GM21447 (cell line): ENCODE data around the gene ATP6V1G2.
A peak's percentile ranks its signal among the peaks of the same experiment; 100 is the strongest.

Experiments used
- ATAC-seq: cut with Tn5 transposase; IDR thresholded peaks from one replicate; pipeline ENCODE4 v1.9.1; 2021; ENCODE audit not compliant: unreplicated experiment

Gene ATP6V1G2

DNA sequence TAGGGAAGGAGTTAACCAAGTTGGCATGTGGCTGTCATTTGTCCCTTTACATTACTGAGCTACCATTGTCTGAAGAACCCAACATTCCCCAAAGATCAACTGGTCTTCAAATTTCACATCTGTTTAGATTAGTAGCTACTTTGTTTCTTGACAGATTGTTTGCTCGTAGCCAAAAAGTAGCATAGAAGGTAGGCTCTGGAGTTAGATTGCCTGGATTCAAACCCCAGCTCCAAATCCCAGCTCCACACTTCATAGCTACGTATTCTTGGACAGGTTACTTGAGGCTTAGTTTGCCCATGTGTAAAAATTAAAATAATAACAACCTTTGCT is 2.1 kb upstream of the ATP6V1G2 start:
- no peak for ATAC-seq

DNA sequence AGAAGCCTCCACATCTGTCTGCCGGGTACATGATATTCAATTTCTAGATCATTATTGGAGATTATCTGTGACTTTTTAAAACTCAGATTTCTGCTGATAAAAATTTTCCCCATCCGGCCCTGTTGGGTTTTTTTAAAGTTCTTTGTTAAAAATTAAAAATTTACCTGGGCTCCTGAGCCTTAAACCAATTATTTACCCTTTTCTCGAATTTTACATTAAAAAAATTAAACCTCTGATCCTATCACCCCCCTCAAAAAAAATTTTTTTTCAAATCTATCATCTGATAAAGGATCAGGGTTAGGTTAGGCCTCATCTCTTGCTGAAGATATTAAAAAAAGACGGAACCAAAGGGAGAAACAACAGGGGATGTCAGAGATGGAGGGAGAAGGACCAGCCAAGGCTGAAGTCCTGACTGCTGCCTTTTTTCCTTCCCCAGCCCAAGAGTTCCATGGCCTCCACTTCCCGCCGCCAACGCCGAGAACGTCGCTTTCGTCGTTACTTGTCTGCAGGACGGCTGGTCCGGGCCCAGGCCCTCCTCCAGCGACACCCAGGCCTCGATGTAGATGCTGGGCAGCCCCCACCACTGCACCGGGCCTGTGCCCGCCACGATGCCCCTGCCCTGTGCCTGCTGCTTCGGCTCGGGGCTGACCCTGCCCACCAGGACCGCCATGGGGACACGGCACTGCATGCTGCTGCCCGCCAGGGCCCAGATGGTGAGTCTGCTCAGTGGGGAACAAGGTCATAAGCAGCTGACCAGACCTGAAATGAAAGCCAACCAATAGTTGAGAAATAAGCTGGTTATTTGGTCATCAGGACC is 1.5 kb upstream of the ATP6V1G2 start:
- ATAC-seq = no peak

DNA sequence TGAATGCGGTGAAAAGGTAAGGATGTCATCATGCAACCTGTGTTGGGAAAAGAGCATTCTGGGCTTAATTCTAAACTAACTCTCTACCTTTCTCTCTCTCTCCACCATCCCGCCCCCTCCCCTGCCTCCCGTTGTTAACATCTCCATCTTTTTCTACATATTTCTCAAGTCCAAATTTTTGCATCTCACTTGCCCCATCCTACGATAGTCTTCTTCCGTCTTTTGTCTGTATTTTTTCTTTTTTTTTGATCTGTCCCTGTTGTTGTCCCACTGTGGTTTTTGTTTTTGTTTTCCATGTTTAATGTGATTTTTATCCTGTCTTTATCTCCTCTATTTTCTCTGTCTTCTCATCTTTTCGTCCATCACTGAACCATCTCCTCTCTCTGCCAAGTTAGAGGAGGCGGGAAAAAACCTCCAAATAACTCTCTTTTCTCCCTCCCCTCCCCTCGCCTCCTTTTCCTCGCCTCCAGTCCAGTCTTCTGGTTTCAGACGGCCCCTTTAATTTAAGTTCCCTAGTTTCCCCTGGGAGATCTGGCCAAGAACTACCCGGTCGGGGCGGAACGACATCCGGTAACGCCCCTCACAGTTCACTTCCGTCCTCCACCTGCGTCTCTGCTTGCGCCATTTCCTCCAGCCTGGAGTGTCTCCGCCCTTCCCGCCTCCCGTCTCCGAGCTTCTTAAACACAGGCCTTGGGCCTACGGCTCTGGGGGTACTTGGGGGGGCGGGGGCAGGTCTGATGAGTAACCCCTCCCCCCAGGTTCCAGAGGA is 734 bp upstream of the ATP6V1G2 start, which contains the start of gene NFKBIL1:
TSS of gene NFKBIL1 (plus strand) at position 651 of the 769 bp plus-strand sequence. CDS start at position 738, 87 bp downstream.
- peak; percentile 65 for ATAC-seq

DNA sequence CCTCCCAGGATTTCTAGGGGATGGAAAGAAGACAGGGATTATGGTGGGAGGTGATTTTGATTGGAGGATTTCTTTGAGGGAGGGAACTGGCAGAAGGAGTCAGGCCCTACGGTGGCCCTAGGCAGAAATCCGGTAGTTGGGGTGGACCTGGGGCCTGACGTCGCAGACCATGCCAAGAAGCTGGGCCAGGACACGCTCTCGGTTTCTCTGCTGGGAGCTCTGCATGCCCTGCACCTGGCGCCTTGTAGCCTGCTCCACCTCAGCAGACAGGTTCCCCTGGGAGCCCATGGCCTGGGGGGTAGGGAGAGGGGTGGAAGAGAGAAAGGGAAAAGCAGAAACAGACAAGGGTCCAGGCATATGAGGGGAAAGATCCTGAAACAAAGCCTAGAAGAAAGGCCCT is 1.1 kb downstream of the ATP6V1G2 start:
- no peak for ATAC-seq

DNA sequence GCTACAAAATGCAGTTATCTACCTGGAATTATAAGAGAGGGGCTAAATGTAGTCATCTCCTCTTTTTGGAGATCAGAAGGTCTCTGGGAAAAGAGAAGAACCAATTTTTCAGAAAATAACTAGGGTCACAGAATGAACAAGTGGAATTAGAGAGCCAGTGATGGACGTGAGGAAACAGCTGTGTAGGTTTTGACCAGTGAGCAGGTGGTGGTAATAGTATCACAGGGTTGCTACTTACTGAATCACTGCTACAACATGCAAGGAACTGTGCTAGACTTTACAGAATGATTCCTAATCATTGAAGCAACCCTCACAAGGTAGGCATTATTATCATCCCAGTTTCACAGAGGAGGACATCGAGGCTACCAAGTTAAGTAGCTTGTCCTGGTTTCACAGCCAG is 1.7 kb downstream of the ATP6V1G2 start:
- no peak for ATAC-seq

DNA sequence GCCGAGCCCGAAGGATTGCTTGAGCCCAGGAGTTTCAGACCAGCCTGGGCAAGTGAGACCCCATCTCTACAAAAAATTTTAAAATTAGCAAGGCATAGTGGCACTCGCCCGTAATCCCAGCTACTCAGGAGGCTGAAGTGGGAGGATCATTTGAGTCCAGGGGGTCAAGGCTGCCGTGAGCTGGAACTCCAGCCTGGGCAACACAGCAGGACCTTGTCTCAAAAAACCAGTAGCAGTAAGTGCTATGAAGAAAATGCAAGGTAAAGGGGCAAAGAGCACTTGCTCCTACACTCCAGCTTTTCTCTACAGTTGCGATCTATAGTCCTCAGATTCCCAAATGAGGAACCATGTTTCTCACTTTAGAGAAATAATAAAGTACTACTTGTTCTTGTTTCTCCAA is 2.8 kb downstream of the ATP6V1G2 start:
- no peak for ATAC-seq

DNA sequence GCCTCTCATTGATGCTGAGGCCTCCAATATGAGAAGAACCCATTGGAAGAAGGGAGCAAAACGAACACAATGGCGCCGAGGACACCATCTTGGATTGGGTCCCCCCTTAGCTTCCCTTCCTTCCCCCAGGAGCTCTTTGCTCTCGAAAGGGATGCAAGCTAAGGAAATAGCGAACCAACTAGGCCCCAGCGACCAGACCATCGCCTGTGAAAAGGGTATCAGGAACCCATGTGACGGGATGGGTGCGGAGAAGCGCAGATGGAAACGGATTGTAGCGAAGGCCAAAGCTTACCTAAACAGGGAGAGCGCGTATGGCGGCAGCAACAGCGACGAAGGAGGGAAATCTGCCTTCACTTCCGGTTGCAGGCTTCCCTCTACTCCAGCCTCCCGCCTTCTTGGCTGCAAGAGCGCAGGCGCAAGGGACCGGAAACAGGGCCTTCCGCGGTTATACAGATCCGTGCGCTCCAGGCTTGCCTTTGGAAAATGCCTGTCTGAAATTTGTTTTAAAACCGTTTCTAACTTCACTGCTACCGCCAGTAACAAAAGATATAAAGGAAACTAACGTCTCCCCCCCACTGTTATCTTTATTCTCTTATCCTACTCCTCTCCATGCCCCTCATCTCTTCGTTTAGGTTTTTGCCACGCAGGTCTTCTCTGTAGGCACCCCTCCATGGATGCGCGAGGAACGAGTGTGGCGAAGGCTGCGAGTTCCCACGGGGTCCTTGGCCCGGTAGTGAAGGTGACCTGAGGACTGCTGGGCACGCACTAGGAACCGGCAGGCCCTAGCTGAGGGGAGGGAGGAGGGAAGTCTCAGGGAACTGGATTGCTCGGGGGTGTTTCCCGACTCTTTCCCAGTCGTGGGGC is 4.5 kb downstream of the ATP6V1G2 start, which contains the start of gene DDX39B:
TSS of gene DDX39B (minus strand) at position 346 of the 864 bp plus-strand sequence. CDS start 1,471 bp downstream, outside the sequence.
- peak; percentile 67 for ATAC-seq

DNA sequence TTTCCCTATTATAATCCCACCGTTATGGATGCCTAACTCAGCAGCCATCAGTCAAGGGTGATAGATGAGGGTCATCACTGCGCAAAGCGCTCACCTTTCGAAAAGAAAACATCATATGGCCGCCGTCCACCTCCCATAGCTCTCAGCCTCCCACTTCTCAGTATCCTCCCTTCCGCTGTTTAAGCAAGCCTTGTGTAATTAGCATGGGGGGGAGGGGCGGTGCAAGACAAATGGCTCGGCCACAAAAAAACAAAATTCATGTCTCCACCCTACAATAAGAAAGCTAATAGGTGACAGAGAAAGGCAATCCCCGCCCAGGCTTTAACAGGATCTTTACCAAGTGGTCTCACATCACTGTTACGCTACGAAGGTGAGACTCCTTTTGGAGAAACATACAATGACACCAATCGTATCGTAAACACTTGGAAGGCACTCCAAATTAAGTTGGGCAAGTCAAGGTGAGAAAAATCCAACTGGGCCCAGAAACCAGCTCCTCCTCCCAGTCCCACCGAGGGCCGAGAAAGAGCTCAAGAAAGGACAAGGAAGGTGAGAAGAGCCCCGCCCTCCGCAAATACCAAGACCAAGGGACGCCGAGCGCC is 5.2 kb downstream of the ATP6V1G2 start:
- no peak for ATAC-seq

DNA sequence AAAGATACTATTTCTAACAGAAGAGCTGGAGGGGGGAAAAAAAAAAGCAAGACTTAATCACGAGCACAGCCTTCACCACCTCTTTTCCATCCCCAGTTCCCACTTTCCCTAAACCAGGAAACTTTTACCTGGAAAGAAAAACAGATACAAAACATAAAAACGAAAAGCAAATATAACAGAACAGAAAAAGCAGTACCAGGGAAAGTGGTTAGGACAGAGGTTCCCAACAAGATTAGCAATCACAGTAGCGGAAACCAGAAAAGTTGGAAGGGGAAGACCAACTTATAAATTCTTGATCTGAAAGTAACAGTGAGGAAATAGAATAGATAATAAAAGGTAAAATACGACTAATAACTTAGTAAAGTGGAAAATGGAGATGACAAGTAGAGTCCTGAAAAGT is 5.8 kb downstream of the ATP6V1G2 start:
- no peak for ATAC-seq

DNA sequence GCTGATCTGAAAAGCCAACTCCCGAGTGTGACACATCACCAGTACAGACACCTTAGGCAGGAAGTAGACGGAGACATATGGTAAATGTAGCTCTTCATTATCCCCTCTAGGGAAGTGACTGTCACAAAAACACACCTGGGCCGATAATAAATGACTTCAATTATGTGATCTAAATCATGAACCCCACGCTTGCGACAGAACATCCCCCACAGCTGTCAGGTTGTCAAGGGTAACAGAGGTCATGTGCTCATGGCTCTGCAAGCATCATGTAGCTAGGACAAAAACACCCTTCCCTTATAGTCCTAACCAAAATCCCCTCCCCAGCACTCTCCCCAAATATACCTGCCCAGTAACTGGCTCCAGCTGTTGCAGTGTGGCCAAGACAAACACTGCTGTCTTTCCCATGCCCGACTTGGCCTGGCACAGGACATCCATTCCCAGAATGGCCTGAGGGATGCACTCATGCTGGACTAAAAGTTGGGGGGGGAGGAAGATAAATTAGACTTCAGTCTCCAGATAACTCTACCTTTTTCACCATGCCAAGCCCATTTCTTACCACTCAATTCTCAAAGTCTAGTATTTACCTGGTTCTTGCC is 7.5 kb downstream of the ATP6V1G2 start:
- no peak for ATAC-seq

DNA sequence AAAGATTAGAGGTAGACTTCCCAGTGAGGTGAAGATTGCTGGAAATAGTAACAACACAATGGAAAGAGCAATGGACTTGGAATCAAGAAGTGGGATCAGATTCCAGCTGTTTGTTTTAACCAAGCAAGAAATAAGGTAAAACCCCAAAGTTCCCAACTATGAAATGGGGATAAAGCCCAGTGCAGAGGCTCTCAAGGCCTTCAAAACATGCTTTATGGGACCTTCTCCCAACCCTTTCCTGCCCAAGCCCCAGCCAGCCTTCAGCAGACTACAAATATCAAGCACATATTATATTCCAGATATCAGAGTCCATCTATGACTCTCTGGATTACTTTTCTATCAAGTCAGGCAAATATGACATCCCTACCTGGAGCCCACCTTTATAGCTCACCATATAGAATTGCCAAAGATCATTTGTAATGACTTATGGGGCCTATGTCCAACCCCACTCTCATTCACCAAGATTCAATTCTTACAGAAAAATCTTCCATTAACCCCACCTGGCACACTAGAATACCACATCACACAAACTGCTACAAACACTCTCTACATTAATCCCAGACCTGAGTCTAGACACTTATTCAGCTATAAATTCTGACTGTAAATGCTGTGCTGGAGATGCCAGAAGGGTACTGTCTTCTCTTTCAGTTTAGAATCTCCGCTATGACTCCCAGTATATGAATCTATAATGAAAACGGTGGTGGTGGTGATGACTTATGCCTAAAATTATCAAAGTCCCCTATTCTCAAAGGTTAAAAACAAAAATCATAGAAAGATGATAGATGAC is 10.7 kb downstream of the ATP6V1G2 start:
- ATAC-seq = no peak

DNA sequence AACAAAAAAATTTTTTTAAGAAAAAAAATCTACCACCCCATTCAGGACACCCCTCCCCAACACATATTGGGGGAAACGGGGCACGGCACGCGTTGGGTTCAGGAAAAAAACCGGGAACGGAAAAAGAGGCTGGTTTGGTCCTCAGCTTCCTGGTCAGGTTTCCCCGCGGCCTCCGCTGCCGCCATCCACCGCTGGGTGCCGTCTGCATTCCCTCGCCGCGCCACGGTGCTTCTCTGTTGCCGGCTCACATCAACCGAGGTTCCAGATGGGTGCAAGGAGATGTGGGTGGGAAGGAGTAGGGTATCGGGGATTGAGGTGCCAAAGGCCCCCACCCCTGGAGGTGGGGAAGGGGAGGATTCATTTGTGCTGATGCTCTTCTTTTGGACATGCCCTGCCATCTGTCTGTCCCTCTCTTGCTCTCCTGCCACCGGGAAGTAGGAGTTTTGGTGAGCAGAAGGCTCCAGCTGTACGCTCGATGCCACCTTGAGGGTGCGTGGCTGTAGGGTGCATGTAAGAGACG is 11.8 kb downstream of the ATP6V1G2 start:
- ATAC-seq = no peak

DNA sequence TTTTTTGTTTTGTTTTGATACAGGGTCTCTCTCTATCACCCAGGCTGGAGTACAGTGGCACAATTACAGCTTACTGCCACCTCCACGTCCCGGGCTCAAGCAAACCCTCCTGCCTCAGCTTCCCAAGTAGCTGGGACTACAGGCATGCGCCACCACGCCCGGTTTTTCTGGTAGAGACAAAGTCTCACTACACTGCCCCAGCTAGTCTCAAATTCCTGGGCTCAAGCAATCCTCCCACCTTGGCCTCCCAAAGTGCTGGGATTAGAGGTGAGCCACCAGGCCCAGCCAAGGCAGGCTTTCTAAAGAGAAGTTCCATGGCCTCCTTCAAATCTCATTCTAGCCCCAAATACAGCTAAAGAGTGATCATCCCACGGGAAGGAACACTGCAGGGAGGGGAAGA is 12.4 kb downstream of the ATP6V1G2 start:
- no peak for ATAC-seq

DNA sequence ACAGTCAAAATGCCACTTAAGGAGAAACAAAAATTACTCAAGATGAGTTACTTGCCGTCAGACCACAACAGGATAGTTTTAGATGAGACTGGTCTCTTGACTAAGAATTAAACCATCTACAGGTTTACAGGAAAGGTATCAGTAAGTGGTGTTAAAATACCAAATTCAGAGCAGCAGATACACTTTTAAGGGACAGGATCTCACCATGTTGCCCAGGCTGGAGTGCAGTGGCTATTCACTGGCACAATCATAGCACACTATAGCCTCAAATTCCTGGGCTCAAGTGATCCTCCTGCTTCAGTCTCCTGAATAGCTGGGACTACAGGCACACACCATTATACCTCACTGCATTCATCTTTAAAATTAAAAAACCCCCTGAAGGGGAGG is 13.0 kb downstream of the ATP6V1G2 start:
- no peak for ATAC-seq

DNA sequence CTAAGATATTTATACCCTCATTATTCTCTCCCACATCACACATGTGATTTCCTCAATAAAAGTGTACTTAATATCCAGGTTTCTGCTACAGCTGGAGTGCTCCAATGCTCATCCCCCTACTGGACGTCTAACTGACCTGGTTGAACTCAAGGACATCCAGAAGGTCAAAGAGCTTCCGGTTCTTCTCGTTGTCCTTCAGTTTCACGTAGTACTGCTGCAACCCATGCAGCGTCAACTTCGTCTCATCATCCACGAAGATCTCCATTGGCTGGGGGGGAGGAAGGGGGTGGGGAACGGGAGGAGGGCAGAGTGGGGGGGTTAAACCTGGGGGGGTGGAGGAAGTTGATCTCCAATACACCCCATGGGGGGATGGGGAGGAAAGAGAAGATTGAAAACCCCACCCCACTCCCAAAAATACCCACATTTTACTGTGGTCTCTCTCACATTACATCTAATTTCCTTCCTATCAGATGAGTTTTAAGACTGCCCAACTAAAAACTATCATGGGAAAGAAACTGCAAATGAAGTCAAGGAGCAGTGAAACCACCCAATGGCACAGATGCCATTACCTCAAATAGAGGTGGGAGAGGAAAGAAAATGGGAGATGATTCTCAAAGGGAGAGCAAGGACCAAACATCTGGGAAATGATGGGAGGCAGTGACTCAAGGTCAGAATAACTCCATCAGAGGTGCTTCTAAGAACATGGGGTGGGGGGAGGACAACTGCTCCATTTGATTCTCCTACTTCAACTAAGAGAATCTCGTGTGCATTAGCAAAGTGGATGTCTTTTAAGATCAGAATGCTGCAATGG is 13.6 kb downstream of the ATP6V1G2 start:
- ATAC-seq = no peak

DNA sequence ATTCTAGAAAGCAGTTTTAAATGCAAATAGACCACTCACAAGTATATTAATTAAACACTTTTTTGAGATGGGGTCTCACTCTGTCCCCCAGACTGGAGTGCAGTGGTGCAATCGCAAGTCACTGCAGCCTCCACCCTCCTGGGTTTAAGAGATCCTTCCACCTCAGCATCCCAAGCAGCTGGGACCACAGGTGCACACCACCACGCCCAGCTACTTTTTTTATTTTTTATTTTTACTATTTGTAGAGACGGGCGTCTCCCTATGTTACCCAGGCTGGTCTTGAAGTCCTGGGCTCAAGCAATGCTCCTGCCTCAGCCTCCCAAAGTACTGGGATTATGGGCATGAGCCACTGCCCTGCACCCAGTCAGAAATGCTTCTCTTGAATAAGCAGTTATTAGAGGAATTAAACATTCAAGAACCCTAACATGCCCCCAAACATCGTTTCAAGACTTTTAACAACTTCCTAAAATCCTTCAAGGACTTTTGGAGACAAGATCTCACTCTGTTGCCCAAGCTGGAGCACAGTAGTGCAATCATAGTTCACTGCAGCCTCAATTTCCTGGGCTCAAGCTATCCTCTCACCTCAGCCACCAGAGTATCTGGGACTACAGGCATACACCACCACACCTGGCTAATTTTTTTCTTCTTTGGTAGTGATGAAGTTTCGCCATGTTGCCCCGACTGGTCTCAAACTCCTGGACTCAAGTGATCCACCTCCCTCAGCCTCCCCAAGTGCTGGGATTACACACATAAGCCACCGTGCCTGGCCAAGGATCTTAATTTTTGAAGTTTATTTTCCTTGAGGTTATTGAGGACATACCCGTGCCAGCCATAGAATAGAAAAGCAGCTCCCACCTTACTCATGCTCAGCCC is 14.4 kb downstream of the ATP6V1G2 start:
- ATAC-seq = no peak

DNA sequence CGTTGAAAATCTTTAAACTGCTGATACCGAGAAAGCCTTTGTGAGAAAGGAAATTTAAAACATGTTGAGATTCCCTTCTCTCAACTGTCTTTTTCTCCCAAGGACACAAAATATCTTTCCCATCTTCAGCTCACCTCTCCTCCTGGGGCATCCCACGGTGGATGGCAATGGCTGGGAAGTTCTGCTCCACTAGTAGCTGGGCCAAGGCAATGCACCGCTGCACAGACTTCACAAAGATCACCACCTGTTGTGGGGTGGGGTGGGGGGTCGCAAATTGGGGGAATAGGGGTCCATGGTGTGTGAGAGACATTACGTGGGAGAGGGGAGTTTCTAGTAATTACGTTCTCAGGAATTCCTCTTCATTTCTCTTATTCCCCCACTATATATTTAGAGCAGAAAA is 15.2 kb downstream of the ATP6V1G2 start:
- no peak for ATAC-seq

DNA sequence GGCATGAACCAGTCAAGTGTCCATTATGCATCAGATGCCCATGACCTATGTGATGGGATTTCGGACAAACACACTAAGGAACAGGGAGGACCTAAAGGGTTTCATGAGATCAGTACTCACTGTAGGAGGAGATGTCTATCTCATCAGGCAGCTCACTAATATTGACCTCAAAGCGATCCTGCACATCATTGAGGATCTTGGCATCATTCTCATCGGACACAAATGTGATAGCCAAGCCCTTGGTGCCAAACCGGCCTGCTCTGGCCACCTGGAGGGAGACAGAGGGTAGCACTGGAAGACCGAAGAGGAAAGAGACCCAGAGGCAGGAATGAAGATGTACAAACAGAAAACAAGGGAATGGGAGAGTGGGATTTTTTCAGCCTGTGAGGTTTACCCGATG is 15.7 kb downstream of the ATP6V1G2 start:
- no peak for ATAC-seq
